ENCODE results near the gene ZNF277.

DNA sequence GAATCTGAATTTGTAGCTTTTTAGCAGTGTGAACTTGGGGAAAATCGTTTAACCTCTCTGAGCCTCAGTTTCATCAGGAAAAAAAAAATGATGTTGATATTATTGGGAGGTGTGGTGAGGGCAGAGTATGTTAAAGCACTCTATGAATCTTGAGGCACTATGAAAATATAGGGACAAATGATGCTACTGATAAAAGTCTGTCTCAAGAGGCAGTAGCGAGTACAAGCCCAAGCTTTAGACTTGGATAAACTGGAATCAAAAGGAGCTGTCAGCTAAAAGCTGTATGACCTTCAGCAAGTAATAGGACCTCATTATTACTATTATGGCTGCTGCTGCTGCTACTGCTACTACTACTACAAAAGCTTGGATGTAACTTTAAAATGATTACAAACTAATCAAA is 8.4 kb downstream of the ZNF277 start:
- TF ChIP-seq EP300 (IDR thresholded peaks at IDR 0.05; ENCODE audit: low read depth) (no peak), POLR2A (IDR thresholded peaks at IDR 0.05) (no peak)

Measured in transverse colon (tissue), 1 donor.